SKM-1 treated with dmso at 0.1 percent for 144 hours (cell line): ENCODE results near the gene ZNF236.

ENCODE experiments used
- DNase-seq: peaks from one replicate; lab custom pipeline; 2025; ENCODE audit not compliant: unreplicated experiment; lab: John Stamatoyannopoulos, UW

Gene ZNF236

DNA sequence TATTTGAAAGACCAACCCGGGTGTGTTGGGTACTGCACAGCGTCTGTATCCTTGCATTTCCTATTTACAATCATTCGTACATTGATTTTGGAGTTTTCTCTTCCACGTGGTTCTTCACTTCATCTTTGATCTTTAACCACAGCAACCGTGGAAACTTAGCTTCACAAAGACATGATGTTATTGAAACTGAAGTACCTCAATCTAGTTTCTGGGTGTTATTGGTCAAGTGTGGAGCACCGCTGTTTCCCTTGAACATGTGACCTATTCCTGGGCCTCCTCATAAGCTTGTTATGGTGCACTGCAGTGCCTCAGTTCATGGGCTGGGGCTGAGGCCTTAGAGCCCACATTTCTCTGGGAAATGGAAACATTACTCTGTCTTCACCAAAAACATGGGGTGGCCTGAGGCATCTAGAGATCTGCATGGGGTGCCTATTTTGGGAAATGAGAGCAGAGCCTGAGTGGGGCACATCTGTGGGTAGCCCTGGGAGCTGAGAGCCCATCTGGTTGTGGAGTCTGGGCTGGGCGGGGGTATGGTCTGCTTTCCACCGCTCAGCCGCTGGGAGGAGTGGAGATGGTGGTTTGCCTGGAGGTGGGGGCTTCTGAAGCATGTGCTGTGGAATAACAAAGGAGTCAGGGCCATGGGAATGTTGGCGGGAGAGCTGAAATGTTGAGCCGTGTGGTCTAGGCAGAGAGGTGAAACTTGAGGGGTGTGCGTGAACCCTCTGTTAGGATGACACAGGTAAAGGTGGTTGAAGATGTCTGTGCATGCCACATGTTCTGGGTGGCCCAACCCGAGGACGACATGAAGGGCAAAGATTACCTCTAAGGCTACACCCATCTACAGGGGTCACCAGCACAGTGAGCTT is 37.4 kb downstream of the ZNF236 start:
- no peak for DNase-seq

DNA sequence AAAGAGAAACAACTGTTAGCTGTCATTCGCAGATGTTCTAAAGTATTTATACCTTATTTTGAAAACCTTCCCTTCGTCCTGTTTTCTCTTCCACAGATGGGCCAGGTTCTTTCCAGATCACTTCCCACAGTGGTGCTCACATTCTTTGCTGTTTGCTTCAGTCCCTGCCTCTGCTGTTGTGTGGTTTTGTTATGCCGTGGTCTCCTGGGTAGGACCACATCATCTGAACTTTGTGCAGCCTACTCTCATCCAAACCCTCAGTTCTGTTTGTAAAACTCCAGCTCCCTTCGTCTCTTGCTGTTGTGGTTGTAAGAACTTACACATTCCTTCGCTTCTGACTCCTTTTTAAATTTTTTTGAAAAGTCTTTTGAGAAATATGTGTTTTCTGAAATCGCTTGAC is 38.1 kb downstream of the ZNF236 start:
- DNase-seq, result no peak

DNA sequence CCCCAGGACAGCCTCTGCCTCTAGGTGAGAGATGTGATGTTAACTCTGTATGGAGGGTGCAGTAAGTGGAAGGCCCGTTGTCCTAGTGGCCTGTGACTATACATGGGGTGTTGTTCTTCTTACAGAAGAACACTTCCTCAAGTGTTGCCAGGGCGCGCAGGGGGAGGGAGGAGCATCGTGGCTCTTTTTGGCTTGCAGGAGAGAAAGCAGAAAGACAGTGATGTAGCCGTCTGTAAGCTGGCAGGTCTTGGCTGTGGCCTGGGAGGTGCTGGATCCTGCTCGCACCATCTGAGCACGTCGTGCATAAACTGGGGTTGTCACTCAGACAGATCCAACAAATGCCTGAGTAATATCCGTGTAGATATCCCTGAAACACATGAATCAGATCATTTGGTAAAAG is 44.3 kb downstream of the ZNF236 start:
- DNase-seq, result no peak

DNA sequence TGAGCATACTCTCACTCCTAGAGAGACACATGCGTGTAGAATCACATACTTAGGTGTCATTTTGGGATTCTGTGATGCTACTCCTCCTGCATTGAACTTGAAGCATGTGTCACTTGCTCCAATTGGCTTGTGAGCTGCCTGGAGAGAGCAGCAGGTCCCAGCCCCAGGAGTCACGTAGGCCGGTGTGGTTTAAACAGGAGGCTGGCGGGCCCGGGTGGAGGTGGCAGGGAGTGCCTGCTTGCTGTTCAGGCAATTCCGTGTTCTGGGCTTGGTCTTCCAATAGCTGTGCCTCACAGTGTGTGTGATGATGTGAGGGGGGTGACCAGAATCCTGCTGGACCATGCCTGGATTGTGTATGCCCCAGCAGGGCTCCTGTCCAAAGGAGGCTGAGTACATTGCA is 51.0 kb downstream of the ZNF236 start:
- no peak for DNase-seq

DNA sequence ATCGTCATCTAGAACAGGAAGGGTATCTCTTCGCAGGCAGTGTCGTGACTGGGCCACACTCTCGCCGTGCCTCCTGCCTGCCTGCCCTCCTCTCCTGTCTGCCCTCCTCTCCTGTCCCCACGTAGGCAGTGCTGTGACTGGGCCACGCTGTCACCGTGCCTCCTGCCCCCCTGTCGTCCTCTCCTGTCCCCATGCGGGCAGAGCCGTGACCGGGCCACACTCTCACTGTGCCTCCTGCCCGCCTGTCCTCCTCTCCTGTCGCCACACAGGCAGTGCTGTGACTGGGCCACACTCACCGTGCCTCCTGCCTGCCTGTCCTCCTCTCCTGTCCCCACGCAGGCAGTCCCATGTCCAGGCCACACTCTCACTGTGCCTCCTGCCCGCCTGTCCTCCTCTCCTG is 51.4 kb downstream of the ZNF236 start:
- no peak for DNase-seq

DNA sequence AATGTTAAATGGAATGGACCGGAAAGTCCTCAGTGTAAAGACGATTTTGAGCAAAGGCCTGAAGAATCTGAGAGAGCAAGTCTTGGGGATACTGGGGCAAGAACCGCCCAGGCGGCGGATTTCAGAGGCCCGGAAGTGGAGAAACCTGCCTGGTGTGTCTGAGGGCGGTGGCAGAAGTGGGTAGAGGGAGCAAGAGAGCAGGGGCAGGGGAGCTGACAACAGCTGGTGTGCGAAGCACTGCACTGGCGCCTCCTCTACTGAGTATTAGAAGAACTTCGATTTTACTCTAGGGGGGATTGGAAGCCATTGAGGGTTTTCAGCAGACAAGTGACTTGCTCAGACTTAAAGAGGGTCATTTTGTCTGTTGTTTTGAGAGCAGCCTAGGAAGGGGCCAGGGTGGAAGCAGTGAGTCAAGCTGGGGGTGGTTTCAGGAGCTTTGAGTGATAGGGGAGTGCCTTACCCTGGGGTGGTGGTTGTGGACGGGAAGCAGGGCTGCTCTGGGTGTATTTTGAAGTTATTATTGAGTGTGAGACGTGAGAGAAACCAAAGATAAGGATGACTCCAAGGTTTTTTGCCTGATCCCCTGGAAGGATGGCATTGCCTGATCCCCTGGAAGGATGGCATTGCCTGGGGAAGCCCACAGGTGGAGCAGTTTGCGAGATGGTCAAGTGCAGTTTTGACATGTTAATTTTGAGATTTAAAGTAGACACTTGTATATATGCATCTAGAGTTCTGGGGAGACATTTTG is 52.5 kb downstream of the ZNF236 start:
- no peak for DNase-seq

DNA sequence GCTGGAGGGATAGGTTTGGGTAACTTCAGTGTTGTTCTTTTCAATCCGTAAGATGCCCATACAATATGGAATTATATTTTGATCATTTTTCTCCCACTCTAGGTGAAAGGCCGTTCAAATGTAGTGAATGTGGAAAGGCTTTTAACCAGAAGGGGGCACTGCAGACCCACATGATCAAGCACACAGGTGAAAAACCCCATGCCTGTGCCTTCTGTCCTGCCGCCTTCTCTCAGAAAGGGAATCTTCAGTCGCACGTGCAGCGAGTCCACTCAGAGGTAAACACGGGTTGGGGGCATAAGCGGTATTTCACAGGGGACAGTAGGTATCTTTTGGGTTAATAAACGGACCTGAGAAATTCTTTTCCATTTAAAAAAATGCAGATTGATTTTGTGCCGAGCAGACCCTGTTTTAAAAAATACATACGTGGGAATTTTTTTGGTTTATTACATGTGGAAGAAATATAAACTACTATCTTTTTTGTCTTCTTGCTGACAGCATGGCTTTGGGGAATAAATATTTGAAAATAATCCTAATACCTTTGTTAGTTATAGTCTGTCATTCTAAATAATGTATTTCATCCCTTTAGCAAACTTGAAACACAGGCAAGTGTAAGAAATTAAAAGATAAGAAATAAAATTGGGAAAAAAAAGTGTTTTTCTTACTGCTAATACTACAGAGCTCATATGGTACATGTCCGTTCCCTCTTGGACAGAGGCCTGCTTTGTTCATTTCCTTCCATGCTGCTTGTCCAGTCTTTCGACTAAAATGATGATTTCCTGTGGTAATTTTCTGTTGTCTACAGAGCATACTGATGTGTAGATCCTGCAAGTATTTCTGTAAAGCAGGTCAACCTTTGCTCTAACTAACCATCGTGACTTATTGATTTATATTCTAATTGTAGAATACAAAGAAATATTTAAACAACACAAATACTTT is 53.3 kb downstream of the ZNF236 start:
- DNase-seq, result peak; percentile 37

DNA sequence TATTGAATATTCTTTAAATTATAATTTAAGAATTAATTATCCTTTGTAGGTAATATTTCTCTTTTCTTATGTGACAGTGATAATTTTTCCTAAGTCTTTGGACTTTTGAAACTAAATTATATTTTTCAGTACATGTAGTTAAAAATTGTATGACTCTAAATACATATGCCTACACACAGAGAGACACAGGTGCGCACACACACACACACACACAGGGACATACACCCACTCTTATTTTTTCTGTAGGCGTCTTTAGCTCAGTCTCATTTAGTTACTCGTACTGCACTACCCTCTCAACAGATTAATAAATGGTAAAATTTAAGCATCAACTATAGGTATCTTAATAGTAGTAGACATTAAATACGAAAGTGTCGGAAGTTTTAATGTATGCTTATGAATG is 56.1 kb downstream of the ZNF236 start:
- DNase-seq, result no peak

DNA sequence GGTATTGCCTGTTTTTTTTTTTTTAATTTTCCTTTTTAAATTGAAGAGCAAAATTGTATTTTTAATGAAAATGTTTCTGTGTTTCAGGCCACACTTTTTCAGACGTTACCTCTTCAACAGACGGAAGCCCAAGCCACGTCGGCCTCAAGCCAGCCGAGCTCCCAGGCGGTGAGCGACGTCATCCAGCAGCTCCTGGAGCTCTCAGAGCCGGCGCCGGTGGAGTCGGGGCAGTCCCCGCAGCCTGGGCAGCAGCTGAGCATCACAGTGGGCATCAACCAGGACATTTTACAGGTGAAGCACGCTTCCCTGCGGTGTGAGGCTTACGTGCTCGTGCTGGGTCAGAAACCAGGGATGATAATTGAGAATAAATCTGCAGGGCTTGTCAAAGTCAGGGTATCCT is 57.7 kb downstream of the ZNF236 start:
- no peak for DNase-seq

DNA sequence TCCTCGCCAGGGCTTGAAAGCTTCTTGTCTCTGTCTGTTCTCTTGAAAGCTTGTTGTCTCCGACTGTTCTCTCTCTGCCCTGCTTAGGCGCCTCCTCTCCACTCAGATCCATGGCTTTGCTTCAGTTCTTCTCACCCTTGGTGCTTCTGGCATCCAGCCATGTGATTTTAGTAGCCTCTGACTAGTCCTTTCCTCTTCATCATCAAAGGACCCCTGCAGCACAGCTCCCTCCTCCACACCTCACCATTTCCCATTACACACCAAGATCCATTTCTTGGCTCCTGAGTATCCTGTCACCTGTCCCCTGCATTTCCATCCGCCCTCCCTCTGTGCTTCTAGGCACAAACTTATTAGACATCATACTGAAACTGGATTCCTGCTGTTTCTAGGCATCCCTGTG is 59.4 kb downstream of the ZNF236 start:
- DNase-seq, result no peak

DNA sequence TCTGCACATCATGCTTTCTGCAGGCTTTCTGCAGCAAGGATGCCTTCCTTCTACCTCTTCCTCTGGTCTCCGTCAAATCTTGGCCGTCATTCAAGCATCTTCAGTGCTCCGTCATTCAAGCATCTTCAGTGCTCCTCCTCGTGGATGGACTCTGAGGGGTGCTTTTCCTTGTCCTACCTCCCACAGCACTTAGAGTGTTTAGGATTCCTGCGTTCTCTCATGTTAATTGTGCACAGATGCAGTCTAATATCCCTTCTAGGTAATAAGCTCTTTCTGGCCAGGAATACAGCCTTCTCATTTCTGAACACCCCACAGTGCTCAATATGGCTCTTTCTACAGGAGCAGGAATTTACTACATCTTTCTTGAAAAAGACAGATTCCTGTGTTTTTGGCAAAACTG is 59.8 kb downstream of the ZNF236 start:
- DNase-seq, result no peak

DNA sequence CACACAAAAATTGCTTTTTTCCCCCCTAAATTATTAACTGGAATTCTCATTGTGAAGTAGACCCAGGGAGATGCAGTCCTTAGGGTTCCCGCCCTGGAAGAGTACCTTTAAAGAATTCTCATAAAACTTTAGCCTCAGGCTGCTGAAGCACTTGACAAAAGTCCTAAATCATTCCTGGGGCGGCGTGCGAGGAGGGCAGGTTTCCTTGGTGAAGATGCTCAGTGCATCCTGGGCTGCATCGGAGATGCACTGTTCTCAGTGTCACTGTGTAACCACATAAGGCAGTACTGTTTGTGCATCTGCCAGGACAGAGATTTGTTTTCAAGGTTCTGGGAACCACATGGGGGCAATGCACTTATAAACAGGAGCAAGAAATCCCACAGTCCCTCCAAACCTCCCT is 62.6 kb downstream of the ZNF236 start:
- no peak for DNase-seq

DNA sequence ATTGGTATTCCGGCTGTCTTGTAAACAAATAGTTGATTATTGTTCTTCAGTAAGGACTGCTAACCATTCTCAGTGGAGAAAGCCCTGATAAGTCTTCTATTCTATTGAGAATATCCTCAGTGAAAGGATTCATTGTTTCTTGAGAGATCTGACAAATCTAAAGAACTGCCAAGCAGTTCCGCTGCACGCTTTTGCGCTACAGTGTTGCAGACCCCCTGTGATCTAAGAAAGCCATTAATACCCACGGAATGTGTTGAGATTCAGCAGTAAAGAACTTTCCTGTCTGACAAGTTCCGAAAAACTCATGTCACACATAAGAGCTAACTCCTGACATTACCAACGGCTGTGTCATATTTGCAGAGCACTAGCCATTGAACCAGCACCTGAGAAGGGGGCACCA is 63.8 kb downstream of the ZNF236 start:
- DNase-seq, result no peak

DNA sequence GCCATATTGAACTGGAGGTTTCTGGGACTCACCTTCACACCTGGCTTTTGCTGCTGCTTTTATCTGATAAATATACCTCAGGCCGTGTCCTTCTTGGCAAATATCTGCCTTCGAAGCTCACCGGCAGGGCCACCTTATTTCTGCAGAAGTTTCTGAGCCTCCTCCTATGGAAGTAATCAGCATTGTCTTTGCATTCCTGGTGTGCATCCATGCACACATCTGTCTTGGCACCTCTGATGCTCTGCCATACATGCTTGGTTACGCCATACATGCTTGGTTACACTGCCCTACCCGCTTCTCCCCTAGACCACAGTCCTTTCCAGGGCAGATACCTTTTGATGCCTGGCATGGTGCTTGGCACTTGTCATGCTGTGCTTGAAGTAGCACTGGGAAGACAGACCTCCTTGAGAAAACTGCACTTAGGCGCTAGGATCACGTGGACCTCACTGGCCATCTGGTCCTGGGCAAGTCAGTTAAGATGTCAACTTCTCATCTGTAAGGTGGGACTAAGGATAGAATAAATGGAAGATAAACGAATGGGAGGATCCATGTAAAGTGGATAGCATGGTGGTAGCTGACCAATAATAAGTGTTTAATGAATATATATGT is 66.8 kb downstream of the ZNF236 start:
- DNase-seq, result no peak

DNA sequence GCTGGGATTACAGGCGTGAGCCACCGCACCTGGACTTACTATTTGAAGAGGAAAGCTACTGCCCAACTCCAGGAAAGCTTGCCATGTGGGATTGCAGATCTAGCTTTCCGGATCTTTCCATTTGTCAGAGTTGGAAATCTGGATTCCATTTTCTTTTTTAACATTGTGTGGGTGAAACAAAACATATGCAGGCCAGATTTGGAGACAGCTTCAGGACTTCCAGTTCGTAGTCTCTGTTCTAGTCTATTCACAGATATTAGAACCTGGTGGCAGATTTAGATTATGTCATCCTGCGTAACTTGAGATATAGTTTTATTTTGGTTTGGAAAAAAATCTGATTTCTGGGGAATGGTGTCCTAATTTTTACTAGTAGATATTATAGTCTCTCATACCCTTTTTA is 70.5 kb downstream of the ZNF236 start:
- no peak for DNase-seq

DNA sequence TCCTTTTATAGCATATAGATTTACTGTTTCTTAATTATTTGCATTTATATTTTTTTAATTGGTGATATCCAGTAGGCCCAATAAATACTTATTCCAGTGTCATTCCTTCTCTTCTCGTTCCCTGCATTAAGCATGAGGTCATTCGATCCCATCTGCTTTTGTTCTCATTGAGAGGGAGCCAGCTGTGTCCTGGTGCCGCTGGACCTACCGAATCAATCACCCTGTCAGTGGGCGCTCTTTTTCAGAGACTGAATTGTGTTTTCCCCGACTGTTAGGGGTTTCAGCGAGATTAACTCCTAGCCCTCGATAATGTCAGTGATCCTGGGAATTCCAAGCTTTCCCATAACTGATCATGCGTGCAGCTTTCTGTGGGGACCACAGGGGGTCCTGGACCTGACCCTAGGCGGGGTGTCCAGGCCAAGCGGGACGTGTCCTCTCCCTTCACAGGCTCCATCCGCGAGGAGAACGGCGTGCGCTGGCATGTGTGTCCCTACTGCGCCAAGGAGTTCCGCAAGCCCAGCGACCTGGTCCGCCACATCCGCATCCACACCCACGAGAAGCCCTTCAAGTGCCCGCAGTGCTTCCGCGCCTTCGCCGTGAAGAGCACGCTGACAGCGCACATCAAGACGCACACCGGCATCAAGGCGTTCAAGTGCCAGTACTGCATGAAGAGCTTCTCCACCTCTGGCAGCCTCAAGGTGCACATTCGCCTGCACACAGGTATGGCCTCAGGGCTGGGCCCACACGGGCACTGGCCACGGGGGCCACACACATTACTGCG is 72.4 kb downstream of the ZNF236 start:
- DNase-seq, result no peak

DNA sequence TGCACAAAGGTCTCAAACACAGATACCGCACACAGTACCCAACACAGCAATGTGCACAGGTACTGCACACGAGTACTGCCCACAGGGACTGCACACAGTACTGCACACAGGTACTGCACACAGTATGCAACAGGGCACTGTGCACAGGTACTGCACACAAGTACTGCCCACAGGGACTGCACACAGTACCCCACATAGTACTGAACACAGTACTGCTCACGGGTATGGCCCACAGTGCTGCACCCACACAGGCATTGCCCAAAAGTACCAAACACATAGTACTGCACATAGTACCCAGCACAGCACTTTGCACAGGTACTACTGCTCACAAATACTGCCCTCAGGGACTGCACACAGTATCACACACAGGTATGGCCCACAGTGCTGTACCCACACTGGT is 73.1 kb downstream of the ZNF236 start:
- DNase-seq, result no peak

DNA sequence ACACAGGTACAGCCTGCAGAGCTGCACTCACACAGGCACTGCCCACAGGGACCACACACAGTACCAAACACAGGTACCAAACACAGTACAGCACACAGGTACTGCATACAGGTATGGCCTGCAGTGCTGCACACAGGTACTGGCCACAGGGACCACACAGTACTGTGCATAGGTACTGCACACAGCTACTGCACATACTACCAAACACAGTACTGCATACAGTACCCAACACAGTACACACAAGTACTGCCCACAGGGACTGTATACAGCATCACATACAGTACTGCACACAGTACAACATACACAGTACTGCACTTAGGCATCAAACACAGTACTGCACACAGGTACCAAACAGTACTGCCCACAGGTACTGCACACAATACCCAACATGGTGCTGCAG is 74.3 kb downstream of the ZNF236 start:
- no peak for DNase-seq

DNA sequence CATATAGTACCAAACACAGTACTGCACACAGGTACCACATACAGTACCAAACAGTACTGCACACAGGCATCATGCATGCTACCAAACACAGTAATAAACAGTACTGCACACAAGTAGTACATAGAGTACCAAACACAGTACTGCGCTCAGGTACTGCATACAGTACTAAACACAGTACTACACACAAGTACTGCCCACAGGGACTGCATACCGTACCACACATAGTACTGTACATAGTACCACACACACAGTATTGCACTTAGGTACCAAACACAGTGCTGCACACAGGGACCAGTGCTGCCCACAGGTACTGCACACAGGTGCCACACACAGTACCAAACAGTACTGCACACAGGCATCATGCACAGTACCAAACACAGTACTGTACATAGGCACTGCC is 74.9 kb downstream of the ZNF236 start:
- no peak for DNase-seq

DNA sequence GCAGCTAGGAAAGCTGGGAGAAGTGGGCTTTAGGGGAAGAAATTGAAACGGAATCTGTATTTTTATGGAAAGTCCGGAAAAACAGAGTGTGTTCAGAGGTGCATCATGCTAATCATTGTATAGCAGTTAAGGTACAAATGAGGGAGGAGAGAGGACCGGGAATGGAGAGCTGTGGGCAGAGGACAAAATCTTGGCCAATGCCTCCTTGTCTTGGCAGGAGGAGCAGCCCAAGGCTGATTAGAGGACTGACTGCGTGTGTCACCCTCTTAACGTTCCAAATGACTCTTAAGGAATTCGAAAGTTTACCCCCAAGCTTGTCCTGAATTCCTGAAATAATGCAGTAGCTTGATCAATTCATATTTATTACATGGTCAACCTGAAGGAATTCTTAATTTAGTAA is 81.0 kb downstream of the ZNF236 start:
- DNase-seq, result no peak
